HG03280 (cell line): ENCODE data around the gene PSMG3.
"Not testable (repeated sequence)": the region's sequence is repeated elsewhere in the genome, so short reads cannot be mapped to it uniquely, and the experiment has no call there.

Experiments used
- ATAC-seq: cut with Tn5 transposase; IDR thresholded peaks from one replicate; pipeline ENCODE4 v1.9.1; 2021; ENCODE audit warnings: mild to moderate bottlenecking, moderate library complexity; ENCODE audit not compliant: unreplicated experiment

Gene PSMG3

GRCh38 chr7:1597066-1597760 is 27.4 kb upstream of the PSMG3 start:
- ATAC-seq, result no peak

- ATAC-seq, result no peak
Observed at GRCh38 chr7:1596181-1597043, 26.6 kb upstream of the PSMG3 start.

DNA sequence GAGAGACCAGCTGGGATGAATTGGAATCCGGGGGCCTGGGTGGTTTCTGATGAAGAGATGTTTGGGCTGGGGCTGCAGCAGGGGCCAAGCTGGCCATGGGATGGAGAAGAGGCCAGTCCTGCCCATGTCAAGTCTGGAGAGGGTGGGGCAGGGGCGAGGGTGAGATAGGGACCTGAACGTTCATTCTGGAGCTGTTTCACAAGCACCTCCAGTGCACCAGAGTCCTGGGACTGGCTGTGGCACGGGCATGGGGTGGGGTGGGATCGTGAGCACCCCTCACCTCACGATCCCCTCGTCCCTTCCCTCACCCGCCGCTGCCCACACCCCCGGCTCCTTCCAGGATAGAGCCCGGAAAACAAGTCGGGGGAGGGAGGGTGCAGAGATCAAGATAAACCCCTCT is 25.8 kb upstream of the PSMG3 start:
- no peak for ATAC-seq

GRCh38 chr7:1595027-1595426 is 25.2 kb upstream of the PSMG3 start:
- no peak for ATAC-seq

DNA sequence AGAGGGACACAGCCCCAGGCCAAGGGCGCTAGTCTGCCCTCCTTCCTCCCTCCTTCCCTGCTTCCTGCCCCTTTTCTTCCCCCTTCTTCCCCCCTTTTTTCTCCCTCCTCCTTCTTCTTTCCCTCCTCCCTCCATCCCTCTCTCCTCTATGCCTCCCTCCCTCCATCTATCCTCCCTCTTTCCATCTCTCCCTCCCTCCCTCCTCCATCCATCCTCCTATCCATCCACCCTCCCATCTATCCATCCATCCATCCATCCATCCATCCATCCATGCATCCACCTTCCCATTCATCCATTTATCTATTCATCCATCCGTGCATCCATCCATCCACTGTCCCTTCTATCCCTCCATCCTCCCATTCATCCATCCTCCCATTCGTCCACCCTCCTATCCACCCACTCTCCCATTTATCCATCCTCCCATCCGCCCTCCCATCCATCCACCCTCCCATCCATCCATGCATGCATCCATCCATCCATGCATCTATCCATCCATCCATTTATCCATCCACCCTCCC is 24.1 kb upstream of the PSMG3 start:
- no peak for ATAC-seq

GRCh38 chr7:1593091-1593866 is 23.4 kb upstream of the PSMG3 start:
- no peak for ATAC-seq

GRCh38 chr7:1592299-1592871 is 22.6 kb upstream of the PSMG3 start:
- ATAC-seq, result no peak

DNA sequence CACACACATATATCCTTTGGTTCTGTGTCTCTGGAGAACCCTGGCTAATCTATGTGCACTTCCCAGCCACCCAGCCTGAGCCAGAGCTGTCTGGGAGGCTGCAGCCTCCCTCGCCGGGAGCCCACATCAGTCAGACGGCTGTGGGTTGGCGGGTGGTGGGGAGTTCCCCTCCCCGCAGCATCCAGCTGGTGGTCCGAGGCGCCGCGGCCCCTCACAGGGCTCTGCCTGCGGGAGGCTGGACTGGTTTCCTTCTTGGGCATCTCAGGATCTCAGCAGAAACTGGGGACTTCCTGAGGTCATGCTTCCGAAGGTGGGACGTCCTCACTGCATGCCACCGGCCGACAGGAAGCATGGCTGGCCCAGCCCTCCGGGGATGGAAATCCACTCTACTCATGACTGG is 22.0 kb upstream of the PSMG3 start:
- ATAC-seq, result no peak

GRCh38 chr7:1591396-1591795 is 21.6 kb upstream of the PSMG3 start:
- ATAC-seq, result no peak

DNA sequence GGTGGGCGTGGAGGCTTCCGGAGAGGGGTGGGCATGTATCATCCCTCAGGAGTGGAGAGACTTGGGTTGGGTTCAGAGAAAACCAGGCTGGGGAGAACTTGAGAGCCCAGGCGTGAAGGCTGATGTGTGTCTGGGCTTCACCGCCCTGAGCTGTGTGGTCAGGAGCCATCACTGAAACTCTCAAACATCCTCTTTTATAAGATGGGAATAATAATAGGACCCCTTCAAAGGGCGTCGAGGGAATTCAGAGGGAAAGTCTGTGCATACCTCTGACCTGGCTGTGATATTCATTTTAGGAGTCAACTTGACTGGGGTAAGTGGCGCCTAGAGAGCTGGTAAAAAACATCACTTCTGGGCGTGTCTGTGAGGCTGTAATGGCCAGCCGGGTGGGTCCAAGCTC is 21.1 kb upstream of the PSMG3 start:
- no peak for ATAC-seq

DNA sequence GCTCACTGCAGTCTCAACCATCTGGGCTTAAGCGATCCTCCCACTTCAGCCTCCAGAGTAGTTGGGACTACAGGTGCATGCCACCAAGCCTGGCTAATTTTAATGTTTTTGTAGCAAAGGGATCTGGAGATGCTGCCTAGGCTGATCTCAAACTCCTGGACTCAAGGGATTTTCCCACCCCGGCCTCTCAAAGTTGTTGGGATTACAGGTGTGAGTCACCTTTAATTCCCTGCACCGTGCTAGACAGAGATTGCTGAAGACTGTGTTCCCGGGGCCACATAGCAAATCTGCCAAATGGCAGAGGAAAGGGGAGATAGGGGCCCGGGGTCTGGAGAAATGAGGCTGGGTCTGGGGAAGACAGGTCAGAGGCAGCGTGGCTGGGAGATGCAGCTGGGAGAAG is 20.6 kb upstream of the PSMG3 start:
- no peak for ATAC-seq

GRCh38 chr7:1588978-1589377 is 19.1 kb upstream of the PSMG3 start:
- no peak for ATAC-seq

GRCh38 chr7:1587738-1588137 is 17.9 kb upstream of the PSMG3 start:
- ATAC-seq, result no peak

- ATAC-seq, result no peak
Observed at GRCh38 chr7:1586827-1587705, 17.2 kb upstream of the PSMG3 start.

DNA sequence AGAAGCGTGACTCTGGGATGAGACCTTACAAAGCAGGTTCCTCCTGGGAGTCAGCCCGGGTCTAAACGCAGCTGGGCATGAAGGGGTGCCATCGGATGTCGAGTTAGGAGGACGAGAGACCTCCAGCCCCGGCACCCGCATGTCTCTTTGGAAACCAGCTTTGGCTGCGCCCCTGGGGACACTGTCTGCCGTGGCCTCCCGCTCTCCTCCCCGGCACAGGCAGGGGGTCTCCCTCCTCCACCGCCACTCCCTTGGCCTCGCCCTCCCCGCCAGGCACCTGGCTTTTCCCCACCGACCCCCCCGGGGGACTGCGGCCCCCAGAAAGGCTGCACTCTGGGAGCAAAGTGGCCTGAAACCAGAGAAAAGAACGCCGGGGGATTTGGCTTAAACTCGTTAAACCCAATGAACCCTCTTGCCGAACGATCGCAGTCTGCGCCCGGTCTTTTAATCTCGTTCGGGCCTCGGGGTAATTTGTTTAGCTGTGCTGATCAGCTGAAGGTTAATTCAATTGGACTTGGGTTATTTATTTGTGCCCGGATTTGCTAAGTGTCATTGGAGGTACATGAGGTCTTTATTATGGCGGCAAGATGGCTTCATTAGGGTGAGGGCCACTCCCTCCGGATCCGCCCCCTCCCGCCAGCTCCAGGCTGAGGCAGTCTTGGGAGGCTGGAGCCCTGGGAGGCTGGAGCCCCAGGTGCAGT is 16.4 kb upstream of the PSMG3 start:
- ATAC-seq, result no peak

DNA sequence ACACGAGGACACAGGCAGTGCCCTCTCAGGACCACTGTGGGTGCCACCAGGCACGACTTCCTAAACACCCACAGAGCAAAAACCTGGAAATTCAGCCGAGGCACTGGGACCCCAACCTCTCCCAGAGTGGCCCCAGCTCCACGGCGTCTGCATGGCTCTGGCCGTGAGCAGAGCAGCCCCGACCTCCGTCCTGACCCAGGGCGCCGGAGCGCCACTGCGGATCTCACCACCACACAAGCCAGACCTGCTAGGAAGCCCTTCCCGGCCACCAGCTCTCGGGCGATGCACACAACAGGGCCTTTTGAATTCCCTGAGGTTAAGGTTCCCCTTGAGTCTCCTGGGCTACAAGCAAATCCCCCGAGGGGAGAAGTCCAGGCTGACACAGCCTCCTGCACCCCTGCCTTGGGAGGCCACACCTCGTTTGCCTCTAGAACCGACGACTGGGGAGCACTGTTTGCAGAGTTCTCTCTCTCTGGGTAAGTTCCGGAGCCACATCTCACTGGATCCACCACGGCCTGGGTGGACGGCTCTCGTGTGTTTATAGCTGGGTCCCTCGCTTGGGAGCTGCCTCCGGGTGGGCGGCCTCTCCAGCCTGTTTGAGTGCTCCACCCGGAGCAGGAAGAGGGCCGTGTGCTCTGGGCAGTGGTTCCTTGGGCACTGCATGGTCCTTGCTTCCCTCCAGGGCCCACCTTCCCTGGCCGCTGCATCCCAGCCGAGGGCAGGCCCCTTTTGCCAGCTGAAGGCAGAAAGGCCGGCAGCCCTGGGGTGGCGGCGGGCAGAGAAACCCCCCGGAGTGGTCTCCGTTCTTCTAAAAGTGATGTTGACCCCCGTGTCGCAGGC is 15.5 kb upstream of the PSMG3 start:
- no peak for ATAC-seq

- no peak for ATAC-seq
Observed at GRCh38 chr7:1584700-1585099, 14.9 kb upstream of the PSMG3 start.

- ATAC-seq, result not testable (repeated sequence)
Observed at GRCh38 chr7:1583241-1583930, 13.6 kb upstream of the PSMG3 start.
